GM18502 (cell line): ENCODE measurements around the gene L3MBTL1.
"Not testable (repeated sequence)": the region's sequence is repeated elsewhere in the genome, so short reads cannot be mapped to it uniquely, and the experiment has no call there.

Source experiments
- ATAC-seq: cut with Tn5 transposase; IDR thresholded peaks from one replicate; pipeline ENCODE4 v1.9.1; 2021; ENCODE audit warnings: mild to moderate bottlenecking; ENCODE audit not compliant: unreplicated experiment, poor library complexity

L3MBTL1 gene

DNA sequence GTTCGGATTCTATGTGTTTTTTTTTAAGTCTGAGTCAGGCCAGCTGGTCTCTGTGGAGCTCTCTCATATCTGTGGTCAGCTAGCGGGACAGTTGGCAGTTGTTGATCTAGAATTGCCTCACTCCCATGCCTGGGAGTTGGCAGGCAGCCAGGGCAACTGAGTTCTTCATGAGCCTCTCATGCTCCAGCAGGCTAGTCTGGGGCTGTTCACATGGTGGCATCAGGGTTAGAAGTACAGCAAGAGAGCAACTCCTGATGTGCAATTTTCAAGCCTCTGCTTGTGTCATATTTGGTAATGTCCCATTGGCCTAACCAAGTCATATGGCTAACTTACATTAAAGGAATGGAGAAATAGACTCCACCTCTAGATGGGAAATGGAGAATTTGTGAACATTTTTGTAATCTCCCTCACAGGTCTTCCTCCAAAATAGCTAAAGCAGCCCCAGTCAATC lies 76.5 kb downstream of the L3MBTL1 start:
- no peak for ATAC-seq

DNA sequence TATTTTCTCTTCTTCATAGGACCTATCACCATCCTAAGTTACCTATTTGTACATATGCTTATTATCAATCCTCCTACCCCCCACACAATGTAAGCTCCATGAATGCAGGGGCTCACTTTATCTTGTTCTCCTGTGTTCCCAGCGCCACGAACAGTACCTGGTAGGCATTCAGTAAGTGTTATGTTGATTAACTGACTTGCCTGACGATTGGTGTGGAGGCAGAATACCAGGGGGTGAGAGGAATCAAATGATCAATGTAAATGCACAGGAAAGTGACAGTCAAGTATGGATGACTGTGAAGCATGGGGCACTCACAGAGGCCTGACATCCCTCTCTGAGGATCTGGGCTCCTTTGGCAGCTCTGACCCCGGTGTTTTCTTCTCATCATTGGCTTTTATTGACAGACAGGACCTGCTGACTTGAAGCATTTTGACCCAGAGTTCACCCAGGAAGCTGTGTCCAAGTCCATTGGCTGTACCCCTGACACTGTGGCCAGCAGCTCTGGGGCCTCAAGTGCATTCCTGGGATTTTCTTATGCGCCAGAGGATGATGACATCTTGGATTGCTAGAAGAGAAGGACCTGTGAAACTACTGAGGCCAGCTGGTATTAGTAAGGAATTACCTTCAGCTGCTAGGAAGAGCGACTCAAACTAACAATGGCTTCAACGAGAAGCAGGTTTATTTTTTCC lies 77.1 kb downstream of the L3MBTL1 start:
- no peak for ATAC-seq

DNA sequence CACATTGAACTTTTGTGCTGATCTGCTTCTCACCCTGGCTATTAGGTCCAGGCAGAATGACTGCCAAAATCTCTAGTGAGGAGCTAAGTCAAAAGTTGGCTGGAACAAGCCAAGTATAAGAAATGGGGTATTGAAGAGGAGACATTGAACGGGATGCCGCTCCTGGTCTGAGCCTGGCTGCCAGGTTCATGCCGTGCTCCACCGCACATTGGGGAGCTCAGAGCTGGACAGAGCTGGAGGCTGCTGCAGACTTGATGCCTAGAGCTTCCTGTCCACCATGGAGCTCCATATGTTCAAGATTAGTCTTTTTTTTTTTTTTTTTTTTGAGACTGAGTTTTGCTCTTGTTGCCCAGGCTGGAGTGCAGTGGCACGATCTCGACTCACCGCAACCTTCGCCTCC lies 79.1 kb downstream of the L3MBTL1 start:
- ATAC-seq, result no peak

DNA sequence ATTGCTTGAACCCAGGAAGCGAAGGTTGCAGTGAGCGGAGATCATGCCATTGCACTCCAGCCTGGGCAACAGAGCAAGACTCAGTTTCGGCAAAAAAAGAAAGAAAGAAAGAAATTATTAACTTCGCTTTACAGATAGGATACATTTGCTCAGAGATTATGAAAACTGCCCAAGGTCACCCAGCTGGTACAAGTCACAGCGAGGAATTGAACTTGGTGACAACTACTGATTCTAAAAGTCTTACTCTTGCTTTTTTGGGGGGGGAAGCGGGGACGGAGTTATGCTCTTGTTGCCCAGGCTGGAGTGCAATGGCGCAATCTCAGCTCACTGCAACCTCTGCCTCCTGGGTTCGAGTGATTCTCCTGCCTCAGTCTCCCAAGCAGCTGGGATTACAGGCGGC lies 81.0 kb downstream of the L3MBTL1 start:
- ATAC-seq, result not testable (repeated sequence)

DNA sequence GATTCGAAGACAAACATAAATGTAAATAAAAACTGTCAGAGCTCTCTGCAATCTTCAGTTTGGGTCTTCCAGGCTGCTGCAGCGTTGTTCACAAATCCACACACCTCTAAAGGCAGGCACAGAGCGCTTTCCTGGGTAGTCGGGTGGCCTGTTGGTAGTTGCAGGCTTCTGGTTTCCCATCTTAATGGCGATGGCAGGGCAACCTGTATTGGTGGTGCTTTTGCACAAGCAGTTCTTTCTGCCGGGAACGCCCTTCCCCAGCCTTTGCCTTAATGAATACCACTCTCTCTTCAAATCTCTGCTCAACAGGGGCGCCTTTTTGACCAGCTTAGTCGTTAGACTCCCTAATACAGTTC lies 82.5 kb downstream of the L3MBTL1 start:
- no peak for ATAC-seq

- peak; percentile 99 for ATAC-seq
Measured at GRCh38 chr20:43590392-43591303, 83.2 kb downstream of the L3MBTL1 start, which contains the start of gene IFT52. Gene IFT52 (plus strand): TSS chr20:43590937. CDS start chr20:43594699, 3,762 bp downstream.
